GM18873 (cell line): ENCODE data around the gene EYA2.

ENCODE experiments used
- ATAC-seq: cut with Tn5 transposase; IDR thresholded peaks from one replicate; pipeline ENCODE4 v1.9.1; 2021; ENCODE audit warnings: mild to moderate bottlenecking, moderate library complexity, moderate number of reproducible peaks; ENCODE audit not compliant: unreplicated experiment, low FRiP score

The EYA2 gene

GRCh38 chr20:47090835-47091234 is 196.2 kb downstream of the EYA2 start:
- no peak for ATAC-seq

- ATAC-seq = no peak
Observed at GRCh38 chr20:47093320-47093966, 198.8 kb downstream of the EYA2 start.

- no peak for ATAC-seq
Observed at GRCh38 chr20:47095690-47096089, 201.0 kb downstream of the EYA2 start.

- no peak for ATAC-seq
Observed at GRCh38 chr20:47097691-47098622, 203.3 kb downstream of the EYA2 start.

- ATAC-seq = no peak
Observed at GRCh38 chr20:47099093-47099492, 204.4 kb downstream of the EYA2 start.

GRCh38 chr20:47099825-47100441 is 205.3 kb downstream of the EYA2 start:
- no peak for ATAC-seq

- ATAC-seq = no peak
Observed at GRCh38 chr20:47102629-47103028, 208.0 kb downstream of the EYA2 start.

GRCh38 chr20:47106786-47107185 is 212.1 kb downstream of the EYA2 start:
- ATAC-seq = no peak

- no peak for ATAC-seq
Observed at GRCh38 chr20:47108994-47109393, 214.4 kb downstream of the EYA2 start.

GRCh38 chr20:47110819-47111218 is 216.2 kb downstream of the EYA2 start:
- no peak for ATAC-seq

GRCh38 chr20:47111576-47111975 is 216.9 kb downstream of the EYA2 start:
- ATAC-seq = no peak

GRCh38 chr20:47113362-47114109 is 218.9 kb downstream of the EYA2 start:
- ATAC-seq = no peak

GRCh38 chr20:47115694-47116093 is 221.1 kb downstream of the EYA2 start:
- no peak for ATAC-seq

GRCh38 chr20:47117371-47117770 is 222.7 kb downstream of the EYA2 start:
- ATAC-seq = no peak

GRCh38 chr20:47117773-47118172 is 223.1 kb downstream of the EYA2 start:
- no peak for ATAC-seq

- ATAC-seq = no peak
Observed at GRCh38 chr20:47118206-47118605, 223.6 kb downstream of the EYA2 start.

GRCh38 chr20:47118641-47119040 is 224.0 kb downstream of the EYA2 start:
- ATAC-seq = no peak

- no peak for ATAC-seq
Observed at GRCh38 chr20:47120346-47120936, 225.8 kb downstream of the EYA2 start.

GRCh38 chr20:47122560-47122959 is 227.9 kb downstream of the EYA2 start:
- no peak for ATAC-seq

GRCh38 chr20:47124181-47124717 is 229.6 kb downstream of the EYA2 start:
- no peak for ATAC-seq
